ENCODE data around the gene FBXW7.
A peak's percentile ranks its signal among the peaks of the same experiment; 100 is the strongest.

Gene FBXW7

GRCh38 chr4:152308951-152309350 is 226.9 kb downstream of the FBXW7 start:
- H3K4me3 ChIP-seq (ENCODE audit: low read length), result no peak overlapping the region
- DNase-seq (ENCODE audit: low read depth), result no peak
- no peak for TF ChIP-seq CTCF (conservative IDR thresholded peaks at IDR 0.05; ENCODE audit: low read length)

- no peak for DNase-seq (ENCODE audit: low read depth)
- no peak overlapping the region for H3K4me3 ChIP-seq (ENCODE audit: low read length)
- TF ChIP-seq CTCF (conservative IDR thresholded peaks at IDR 0.05; ENCODE audit: low read length), result no peak
These were observed 228.2 kb downstream of the FBXW7 start for GRCh38 chr4:152307669-152308068.

- DNase-seq (ENCODE audit: low read depth), result no peak
- H3K4me3 ChIP-seq (ENCODE audit: low read length), result no peak overlapping the region
- TF ChIP-seq CTCF (conservative IDR thresholded peaks at IDR 0.05; ENCODE audit: low read length), result no peak
These were observed 229.4 kb downstream of the FBXW7 start for GRCh38 chr4:152306541-152306940.

GRCh38 chr4:152304220-152304619 is 231.7 kb downstream of the FBXW7 start:
- H3K4me3 ChIP-seq (ENCODE audit: low read length), result no peak overlapping the region
- no peak for TF ChIP-seq CTCF (conservative IDR thresholded peaks at IDR 0.05; ENCODE audit: low read length)
- DNase-seq (ENCODE audit: low read depth), result peak; percentile 18

- no peak for TF ChIP-seq CTCF (conservative IDR thresholded peaks at IDR 0.05; ENCODE audit: low read length)
- no peak for DNase-seq (ENCODE audit: low read depth)
- no peak overlapping the region for H3K4me3 ChIP-seq (ENCODE audit: low read length)
These were observed 234.5 kb downstream of the FBXW7 start for GRCh38 chr4:152301381-152301780.

- TF ChIP-seq CTCF (conservative IDR thresholded peaks at IDR 0.05; ENCODE audit: low read length), result no peak
- no peak overlapping the region for H3K4me3 ChIP-seq (ENCODE audit: low read length)
- no peak for DNase-seq (ENCODE audit: low read depth)
These were observed 236.3 kb downstream of the FBXW7 start for GRCh38 chr4:152299553-152299952.

- H3K4me3 ChIP-seq (ENCODE audit: low read length), result no peak overlapping the region
- TF ChIP-seq CTCF (conservative IDR thresholded peaks at IDR 0.05; ENCODE audit: low read length), result no peak
- no peak for DNase-seq (ENCODE audit: low read depth)
These were observed 239.5 kb downstream of the FBXW7 start for GRCh38 chr4:152296386-152296785.
